Suprapubic skin (tissue), 3 donors: ENCODE measurements around the gene MCF2L.

Source experiments
- POLR2AphosphoS5 ChIP-seq, 3 donors: sonication (generic); formaldehyde crosslinking; IDR thresholded peaks; one replicate each; pipeline ENCODE4 v1.6.1; 2017; ENCODE audit warnings: antibody characterized with exemption in 3 of 3
- TF ChIP-seq, protein P1 (sequence below), 2 donors: fragments of 200-600 bp in 1 of 2; fragments of 450-650 bp in 1 of 2; sonication (generic) in 1 of 2; IDR thresholded peaks; one replicate each; pipeline ENCODE4 v1.5.1; 2016 to 2019; ENCODE audit warnings: antibody characterized with exemption in 2 of 2, mild to moderate bottlenecking in 1 of 2, moderate library complexity in 1 of 2

DNA sequence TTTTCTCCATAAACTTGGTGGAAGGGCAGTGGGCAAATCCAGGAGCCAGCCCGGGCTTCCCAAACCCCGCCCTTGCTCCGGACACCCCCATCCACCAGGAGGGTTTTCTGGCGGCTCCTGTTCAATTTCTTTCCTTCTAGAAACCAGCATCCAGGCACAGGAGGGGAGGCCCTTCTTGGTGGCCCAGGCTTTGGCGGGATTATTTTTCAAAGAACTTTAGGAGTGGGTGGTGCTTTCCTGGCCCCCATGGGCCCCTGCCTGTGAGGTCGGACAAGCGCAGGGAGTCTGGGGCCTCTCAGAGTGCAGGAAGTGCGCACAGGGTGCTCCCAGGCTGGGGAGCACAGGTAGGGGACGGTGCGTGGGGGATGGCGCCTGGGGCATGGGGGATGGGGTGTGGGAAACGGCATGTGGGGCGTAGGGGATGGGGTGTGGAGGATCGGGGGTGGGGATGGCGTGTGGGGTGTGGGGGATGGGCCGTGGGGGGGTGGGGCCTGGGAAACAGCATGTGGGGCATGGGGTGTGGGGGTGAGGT lies 137.0 kb downstream of the MCF2L start:
- TF ChIP-seq, protein P1, sequence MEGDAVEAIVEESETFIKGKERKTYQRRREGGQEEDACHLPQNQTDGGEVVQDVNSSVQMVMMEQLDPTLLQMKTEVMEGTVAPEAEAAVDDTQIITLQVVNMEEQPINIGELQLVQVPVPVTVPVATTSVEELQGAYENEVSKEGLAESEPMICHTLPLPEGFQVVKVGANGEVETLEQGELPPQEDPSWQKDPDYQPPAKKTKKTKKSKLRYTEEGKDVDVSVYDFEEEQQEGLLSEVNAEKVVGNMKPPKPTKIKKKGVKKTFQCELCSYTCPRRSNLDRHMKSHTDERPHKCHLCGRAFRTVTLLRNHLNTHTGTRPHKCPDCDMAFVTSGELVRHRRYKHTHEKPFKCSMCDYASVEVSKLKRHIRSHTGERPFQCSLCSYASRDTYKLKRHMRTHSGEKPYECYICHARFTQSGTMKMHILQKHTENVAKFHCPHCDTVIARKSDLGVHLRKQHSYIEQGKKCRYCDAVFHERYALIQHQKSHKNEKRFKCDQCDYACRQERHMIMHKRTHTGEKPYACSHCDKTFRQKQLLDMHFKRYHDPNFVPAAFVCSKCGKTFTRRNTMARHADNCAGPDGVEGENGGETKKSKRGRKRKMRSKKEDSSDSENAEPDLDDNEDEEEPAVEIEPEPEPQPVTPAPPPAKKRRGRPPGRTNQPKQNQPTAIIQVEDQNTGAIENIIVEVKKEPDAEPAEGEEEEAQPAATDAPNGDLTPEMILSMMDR (IDR thresholded peaks at IDR 0.05) = no peak
- TF ChIP-seq POLR2AphosphoS5 (IDR thresholded peaks at IDR 0.05) = no peak
